ENCODE results near the gene CA4. TPM values are rescaled to one million over a fixed set of nuclear protein-coding genes. Genes with fewer than 3 reads are reported as not detected.
"Not testable (repeated sequence)": the region's sequence is repeated elsewhere in the genome, so short reads cannot be mapped to it uniquely, and the experiment has no call there.

The CA4 gene
- total and polyA plus RNA-seq, 2 donors: 0.42 to 5.7 TPM

- no peak for DNase-seq (ENCODE audit: extremely low spot score)
- no peak overlapping the region for H3K27ac ChIP-seq (ENCODE audit: low read depth)
- peaks cover 1% of the 10 kb centered on the region for H3K36me3 ChIP-seq (ENCODE audit: insufficient read depth)
- WGBS: 97% methylated on average over 4 of the region's 4 CpGs
- H3K4me3 ChIP-seq (ENCODE audit: low read depth, low read length): no peak overlapping the region
- H3K4me1 ChIP-seq (ENCODE audit: insufficient read depth): no peaks in the 10 kb centered on the region
These were observed 39.0 kb downstream of the CA4 start for GRCh38 chr17:60188759-60189158.

- H3K4me3 ChIP-seq (ENCODE audit: low read depth, low read length); H3K27ac ChIP-seq (ENCODE audit: low read depth); H3K36me3 ChIP-seq (ENCODE audit: insufficient read depth); H3K4me1 ChIP-seq (ENCODE audit: insufficient read depth); DNase-seq (ENCODE audit: extremely low spot score): not testable (repeated sequence)
- 88% methylated on average over 4 of the region's 4 CpGs for WGBS
These were observed 40.3 kb downstream of the CA4 start for GRCh38 chr17:60190032-60190431.

- not testable (repeated sequence) for H3K4me1 ChIP-seq (ENCODE audit: insufficient read depth); H3K4me3 ChIP-seq (ENCODE audit: low read depth, low read length); H3K36me3 ChIP-seq (ENCODE audit: insufficient read depth); DNase-seq (ENCODE audit: extremely low spot score); H3K27ac ChIP-seq (ENCODE audit: low read depth)
- WGBS: 91% methylated on average over 3 of the region's 3 CpGs
These were observed 43.3 kb downstream of the CA4 start for GRCh38 chr17:60193032-60193431.

- peaks cover 4% of the 10 kb centered on the region for H3K36me3 ChIP-seq (ENCODE audit: insufficient read depth)
These were observed 43.7 kb downstream of the CA4 start for GRCh38 chr17:60193482-60193881.

GRCh38 chr17:60194141-60194540 lies 44.4 kb downstream of the CA4 start:
- H3K4me1 ChIP-seq (ENCODE audit: insufficient read depth); H3K4me3 ChIP-seq (ENCODE audit: low read depth, low read length); DNase-seq (ENCODE audit: extremely low spot score); H3K36me3 ChIP-seq (ENCODE audit: insufficient read depth); H3K27ac ChIP-seq (ENCODE audit: low read depth): not testable (repeated sequence)
- WGBS: 94% methylated on average over 4 of the region's 4 CpGs

More at GRCh38 chr17:60193482-60193881, 43.7 kb downstream of the CA4 start:
- DNase-seq (ENCODE audit: extremely low spot score): no peak
- H3K4me1 ChIP-seq (ENCODE audit: insufficient read depth): no peaks in the 10 kb centered on the region
- no peak overlapping the region for H3K27ac ChIP-seq (ENCODE audit: low read depth)
- H3K4me3 ChIP-seq (ENCODE audit: low read depth, low read length): no peak overlapping the region
- WGBS: 87% methylated on average over 2 of the region's 2 CpGs

- WGBS: 79% methylated on average over 1 of the region's 1 CpG
- not testable (repeated sequence) for H3K4me1 ChIP-seq (ENCODE audit: insufficient read depth)
These were observed 48.9 kb downstream of the CA4 start for GRCh38 chr17:60198630-60199029.

GRCh38 chr17:60205782-60206181 lies 56.0 kb downstream of the CA4 start:
- H3K27ac ChIP-seq (ENCODE audit: low read depth); H3K4me3 ChIP-seq (ENCODE audit: low read depth, low read length); DNase-seq (ENCODE audit: extremely low spot score); H3K36me3 ChIP-seq (ENCODE audit: insufficient read depth); H3K4me1 ChIP-seq (ENCODE audit: insufficient read depth): not testable (repeated sequence)

More at GRCh38 chr17:60198630-60199029, 48.9 kb downstream of the CA4 start:
- not testable (repeated sequence) for DNase-seq (ENCODE audit: extremely low spot score); H3K36me3 ChIP-seq (ENCODE audit: insufficient read depth); H3K27ac ChIP-seq (ENCODE audit: low read depth); H3K4me3 ChIP-seq (ENCODE audit: low read depth, low read length)

GRCh38 chr17:60208302-60208701 lies 58.5 kb downstream of the CA4 start:
- H3K36me3 ChIP-seq (ENCODE audit: insufficient read depth); H3K4me3 ChIP-seq (ENCODE audit: low read depth, low read length): not testable (repeated sequence)

More at GRCh38 chr17:60208302-60208701, 58.5 kb downstream of the CA4 start:
- WGBS: 95% methylated on average over 1 of the region's 1 CpG
- H3K27ac ChIP-seq (ENCODE audit: low read depth); H3K4me1 ChIP-seq (ENCODE audit: insufficient read depth); DNase-seq (ENCODE audit: extremely low spot score): not testable (repeated sequence)

Other genes starting within 250 kb of the CA4 start
- gene RNFT1, start 185.2 kb upstream of the CA4 start, total RNA-seq: 32.1 TPM
- 9.9 TPM for gene RNFT1, start 185.2 kb upstream of the CA4 start, polyA plus RNA-seq
- 21.4 TPM for gene HEATR6, start 71.1 kb upstream of the CA4 start, total RNA-seq
- 12.1 TPM for gene HEATR6, start 71.1 kb upstream of the CA4 start, polyA plus RNA-seq
- gene USP32, start 242.2 kb downstream of the CA4 start, total RNA-seq: 63.7 TPM
- gene USP32, start 242.2 kb downstream of the CA4 start, polyA plus RNA-seq: 18.2 TPM

Data from urinary bladder (tissue), 4 donors.